Measurements from ENCODE around the gene DNAH17.

The DNAH17 gene

DNA sequence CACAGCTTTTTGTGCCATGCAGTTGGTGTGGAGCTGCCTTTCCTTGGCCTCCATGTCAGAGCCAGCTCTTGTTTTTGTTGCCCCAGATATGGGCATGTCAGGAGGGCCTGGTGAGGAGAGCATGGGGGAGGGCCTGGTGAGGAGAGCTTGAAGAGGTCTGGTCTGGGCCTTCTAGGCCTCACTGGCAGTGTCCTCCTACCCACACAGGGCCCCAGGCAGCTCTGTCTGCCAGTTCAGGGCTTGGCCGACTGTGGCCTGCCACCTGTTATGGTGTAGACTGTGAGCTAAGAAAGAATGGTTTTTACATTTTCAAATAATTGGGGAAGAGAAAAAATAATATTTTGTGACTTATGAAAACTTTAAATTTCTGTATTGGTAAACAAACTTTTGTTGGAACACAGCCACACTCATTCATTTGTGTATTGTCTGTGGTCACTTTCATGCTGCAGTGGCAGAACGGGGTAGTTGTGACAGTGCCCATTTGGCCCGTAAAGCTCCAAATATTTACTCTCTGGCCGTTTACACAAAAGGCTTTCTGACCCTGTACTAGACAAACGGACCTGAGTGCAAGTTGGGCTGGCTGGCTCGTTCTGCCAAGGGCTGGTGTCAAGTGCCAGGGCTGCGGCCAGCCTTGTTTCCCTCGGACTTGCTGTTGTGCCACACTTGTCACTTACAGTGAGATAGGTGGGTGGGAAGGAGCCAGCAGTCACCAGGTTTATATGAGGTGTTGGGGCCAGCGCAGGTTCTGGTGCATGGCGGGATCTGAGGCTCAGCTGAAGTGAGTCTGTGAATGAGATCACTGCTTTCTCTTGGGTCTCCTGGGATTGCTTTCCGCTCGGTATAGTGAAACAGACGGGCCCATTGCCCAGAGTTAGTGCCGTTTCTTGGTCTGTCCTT lies 180.5 kb downstream of the DNAH17 start:
- TF ChIP-seq POLR2AphosphoS5 (IDR thresholded peaks at IDR 0.05; ENCODE audit: low read depth, low read length): no peak
- no peak for TF ChIP-seq TAF1 (IDR thresholded peaks at IDR 0.05; ENCODE audit: borderline replicate concordance, low read depth, low read length)
- no peak for TF ChIP-seq POLR2A (IDR thresholded peaks at IDR 0.05; ENCODE audit: low read depth, low read length)
- DNase-seq (ENCODE audit: insufficient read length): no peak
- FAIRE-seq: no peak

DNA sequence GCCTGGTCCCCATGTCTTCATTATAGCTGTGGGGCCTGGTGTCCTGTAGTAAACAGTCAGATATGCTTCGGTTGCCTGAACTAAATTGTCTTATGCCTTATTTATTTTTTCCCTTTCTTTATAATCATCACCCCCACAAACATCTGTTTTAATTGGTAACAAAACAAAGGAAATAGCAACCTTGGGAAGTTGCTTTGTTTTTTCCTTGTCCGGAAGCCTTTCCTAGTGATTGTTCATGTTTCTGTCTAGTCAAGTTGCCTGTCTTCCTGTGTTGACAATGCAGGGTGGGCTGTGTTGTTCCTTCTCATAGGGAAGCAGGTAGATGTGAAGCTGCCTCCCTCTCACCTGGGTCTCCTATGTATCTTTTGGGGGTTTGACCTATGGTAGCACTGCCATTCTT lies 182.0 kb downstream of the DNAH17 start:
- no peak for TF ChIP-seq POLR2A (IDR thresholded peaks at IDR 0.05; ENCODE audit: low read depth, low read length)
- no peak for TF ChIP-seq POLR2AphosphoS5 (IDR thresholded peaks at IDR 0.05; ENCODE audit: low read depth, low read length)
- no peak for TF ChIP-seq TAF1 (IDR thresholded peaks at IDR 0.05; ENCODE audit: borderline replicate concordance, low read depth, low read length)
- FAIRE-seq (no peak), DNase-seq (ENCODE audit: insufficient read length) (no peak)

DNA sequence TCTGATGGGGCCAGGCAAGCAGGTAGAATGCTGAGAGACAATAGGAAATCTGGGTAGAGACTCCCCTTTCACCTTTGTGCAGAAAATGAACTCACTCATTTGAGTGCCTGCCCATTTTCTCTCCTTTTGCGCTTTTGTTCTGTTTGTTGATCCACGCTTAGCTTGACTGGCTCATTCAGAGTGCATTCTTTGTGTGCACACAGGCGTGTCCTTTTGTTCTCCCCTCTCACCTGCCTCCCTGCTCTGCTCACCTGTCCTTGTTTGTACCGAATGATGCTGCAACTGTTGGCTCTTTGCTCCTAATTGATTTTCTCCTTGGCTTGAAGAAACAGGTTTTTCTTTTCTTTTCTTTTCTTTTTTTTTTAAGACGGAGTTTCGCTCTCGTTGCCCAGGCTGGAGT lies 183.0 kb downstream of the DNAH17 start:
- FAIRE-seq (no peak), DNase-seq (ENCODE audit: insufficient read length) (no peak)
- TF ChIP-seq POLR2A (IDR thresholded peaks at IDR 0.05; ENCODE audit: low read depth, low read length) (no peak), TAF1 (IDR thresholded peaks at IDR 0.05; ENCODE audit: borderline replicate concordance, low read depth, low read length) (no peak)

DNA sequence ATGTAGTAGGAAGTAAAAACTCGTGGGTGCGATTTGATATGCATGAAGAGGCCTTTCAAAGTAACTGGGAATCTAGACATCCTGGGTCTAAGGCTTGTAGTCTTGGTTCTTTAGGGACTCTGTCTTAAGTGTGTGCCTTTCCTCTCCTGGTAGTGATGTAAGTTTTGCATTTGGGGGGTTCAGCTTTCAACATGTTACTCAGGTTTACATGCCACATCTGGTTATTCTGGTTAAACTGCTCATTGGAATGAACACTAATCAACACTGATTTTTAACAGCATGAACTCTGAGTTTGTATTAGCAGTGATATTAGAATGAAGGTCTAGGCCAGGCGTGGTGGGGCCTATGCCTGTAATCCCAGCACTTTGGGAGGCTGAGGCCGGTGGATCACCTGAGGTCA lies 183.6 kb downstream of the DNAH17 start:
- DNase-seq (ENCODE audit: insufficient read length) (no peak), FAIRE-seq (no peak)
- TF ChIP-seq TAF1 (IDR thresholded peaks at IDR 0.05; ENCODE audit: borderline replicate concordance, low read depth, low read length) (no peak), POLR2AphosphoS5 (IDR thresholded peaks at IDR 0.05; ENCODE audit: low read depth, low read length) (no peak), POLR2A (IDR thresholded peaks at IDR 0.05; ENCODE audit: low read depth, low read length) (no peak)

DNA sequence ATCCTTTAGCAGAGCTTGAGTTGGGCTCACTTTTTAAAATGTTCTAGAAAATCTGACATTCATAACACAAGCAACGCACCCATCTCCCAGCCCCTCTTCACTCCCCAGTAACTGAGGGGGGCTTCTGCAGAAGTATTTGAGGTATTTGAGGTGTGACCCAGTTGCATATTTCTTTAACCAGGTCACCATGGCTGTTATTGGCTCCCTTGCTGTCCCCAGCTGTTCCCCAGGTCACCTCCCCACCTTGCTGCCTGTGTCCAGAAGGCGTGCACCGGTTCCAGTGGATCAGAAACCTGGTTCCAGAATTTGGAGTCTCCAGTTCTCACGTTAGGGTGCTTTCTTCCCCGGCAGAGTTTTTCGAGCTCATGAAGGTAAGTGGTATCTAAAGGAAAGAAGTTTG lies 184.9 kb downstream of the DNAH17 start:
- FAIRE-seq (no peak), DNase-seq (ENCODE audit: insufficient read length) (no peak)
- TF ChIP-seq POLR2AphosphoS5 (IDR thresholded peaks at IDR 0.05; ENCODE audit: low read depth, low read length) (no peak), POLR2A (IDR thresholded peaks at IDR 0.05; ENCODE audit: low read depth, low read length) (no peak), TAF1 (IDR thresholded peaks at IDR 0.05; ENCODE audit: borderline replicate concordance, low read depth, low read length) (no peak)

DNA sequence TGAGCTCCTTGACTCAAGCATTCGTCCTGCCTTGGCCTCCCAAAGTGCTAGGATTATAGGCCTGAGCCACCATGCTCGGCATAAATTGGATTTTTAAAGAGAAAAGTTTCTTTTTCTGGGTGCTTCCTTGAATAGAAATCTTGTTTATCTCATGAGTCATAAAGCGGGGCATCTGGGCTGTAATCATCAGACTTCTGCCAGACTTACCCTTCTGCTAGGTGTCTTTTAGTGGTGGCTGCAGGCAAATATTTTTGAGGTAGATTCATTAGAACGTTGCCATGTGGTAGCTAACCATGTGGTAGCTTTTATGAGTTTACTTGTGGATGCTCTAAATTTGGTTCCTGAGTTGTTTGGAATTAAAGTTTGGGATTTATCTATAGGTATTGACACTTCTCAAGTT lies 185.4 kb downstream of the DNAH17 start:
- TF ChIP-seq POLR2A (IDR thresholded peaks at IDR 0.05; ENCODE audit: low read depth, low read length) (no peak), POLR2AphosphoS5 (IDR thresholded peaks at IDR 0.05; ENCODE audit: low read depth, low read length) (no peak), TAF1 (IDR thresholded peaks at IDR 0.05; ENCODE audit: borderline replicate concordance, low read depth, low read length) (no peak)
- FAIRE-seq (no peak), DNase-seq (ENCODE audit: insufficient read length) (no peak)

DNA sequence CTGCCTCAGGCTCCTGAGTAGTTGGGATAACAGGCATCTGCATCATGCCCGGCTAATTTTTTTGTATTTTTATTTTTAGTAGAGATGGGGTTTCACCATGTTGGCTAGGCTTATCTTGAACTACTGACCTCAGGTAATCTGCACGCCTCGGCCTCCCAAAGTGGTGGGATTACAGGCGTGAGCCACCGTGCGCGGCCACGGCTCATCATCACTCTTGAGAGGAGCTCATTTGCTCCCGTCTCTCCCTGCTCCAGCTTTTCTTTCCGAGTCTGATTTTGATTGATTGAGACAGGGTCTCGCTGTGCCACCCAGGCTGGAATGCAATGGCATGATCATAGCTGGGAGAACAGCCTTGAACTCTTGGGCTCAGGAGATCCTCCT lies 186.2 kb downstream of the DNAH17 start:
- FAIRE-seq (no peak), DNase-seq (ENCODE audit: insufficient read length) (no peak)
- no peak for TF ChIP-seq POLR2AphosphoS5 (IDR thresholded peaks at IDR 0.05; ENCODE audit: low read depth, low read length)
- TF ChIP-seq POLR2A (IDR thresholded peaks at IDR 0.05; ENCODE audit: low read depth, low read length): no peak
- no peak for TF ChIP-seq TAF1 (IDR thresholded peaks at IDR 0.05; ENCODE audit: borderline replicate concordance, low read depth, low read length)

DNA sequence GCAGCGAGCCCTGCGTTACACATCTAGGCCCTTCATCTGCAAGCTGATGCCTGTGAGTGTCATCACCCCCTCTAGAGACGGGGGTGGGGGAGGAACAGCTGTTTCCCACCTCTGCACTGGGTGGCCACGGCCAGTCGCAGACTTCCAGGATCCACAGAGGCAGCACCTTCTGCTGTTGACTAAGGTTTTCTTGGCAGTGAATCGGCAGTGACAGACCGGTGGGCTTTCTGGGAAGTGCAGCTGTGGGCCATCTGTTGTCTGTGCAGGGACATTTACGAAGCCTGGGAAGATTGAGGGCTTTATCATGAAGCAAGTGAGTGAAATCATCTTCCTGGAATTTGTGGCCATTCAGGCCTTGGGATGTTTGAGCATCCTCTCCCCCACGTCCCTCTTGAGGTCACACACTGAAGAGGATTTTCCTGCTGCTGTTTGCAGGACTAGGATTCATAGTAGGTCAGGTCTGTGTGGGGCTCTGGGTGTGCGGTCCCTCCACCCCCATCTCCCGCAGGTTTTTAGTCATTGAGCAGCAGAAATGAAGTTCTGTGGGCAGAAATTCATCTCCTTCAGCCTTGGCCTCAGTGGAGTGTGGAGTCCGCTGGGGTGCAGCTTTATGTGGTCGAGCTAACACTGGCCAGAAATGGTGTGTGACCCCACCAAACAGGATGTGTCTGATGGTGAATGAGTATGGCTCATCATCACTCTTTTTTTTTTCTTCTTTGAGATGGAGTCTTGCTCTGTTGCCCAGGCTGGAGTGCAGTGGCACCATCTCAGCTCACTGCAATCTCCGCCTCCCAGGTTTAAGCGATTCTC lies 186.8 kb downstream of the DNAH17 start:
- TF ChIP-seq POLR2AphosphoS5 (IDR thresholded peaks at IDR 0.05; ENCODE audit: low read depth, low read length) (no peak), TAF1 (IDR thresholded peaks at IDR 0.05; ENCODE audit: borderline replicate concordance, low read depth, low read length) (no peak), POLR2A (IDR thresholded peaks at IDR 0.05; ENCODE audit: low read depth, low read length) (no peak)
- FAIRE-seq: no peak
- DNase-seq (ENCODE audit: insufficient read length): no peak

DNA sequence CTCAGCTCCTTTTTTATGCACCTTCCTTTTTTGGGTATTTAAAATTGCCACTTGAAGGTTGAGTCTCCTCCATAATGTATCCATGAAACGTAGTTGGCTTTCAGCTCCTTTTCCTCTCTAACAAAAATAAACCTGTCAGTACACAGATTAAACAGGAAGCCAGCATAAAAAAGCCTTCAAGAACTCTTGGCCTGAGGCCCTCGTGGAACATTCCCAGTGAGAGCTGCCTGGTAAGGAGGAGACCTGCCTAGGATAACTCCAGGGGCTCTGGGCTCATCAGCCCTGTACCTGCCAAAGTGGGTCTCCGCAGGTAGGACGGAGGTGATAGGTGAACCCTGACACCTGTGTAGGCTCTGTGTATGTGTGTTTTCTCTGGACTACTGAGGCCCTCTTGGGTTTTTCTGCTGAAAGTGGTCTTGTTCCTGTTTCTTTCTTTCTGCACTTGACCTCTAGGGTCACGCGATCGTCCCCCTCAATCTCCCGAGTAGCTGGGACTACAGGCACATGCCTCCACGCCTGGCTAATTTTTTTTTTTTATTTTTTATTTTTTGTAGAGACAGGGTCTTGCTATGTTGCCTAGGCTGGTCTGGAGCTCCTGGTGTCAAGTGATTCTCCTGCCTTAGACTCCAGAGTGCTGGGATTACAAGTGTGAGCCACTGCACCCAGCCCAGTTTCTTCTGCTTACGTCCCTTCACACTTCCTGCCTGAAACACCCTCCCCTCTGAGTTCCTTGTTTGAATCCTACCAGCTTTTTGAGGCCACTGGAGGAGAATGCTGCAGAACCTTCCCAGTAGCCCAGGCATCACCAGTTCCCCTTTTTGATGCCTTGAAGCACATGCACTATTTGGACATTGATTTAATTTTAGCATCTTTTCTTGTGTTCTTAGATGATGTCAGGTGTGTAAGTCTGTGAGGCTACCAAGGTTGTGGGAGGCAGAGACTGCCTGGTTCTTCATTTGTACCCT lies 188.9 kb downstream of the DNAH17 start:
- FAIRE-seq (peak; percentile 85), DNase-seq (ENCODE audit: insufficient read length) (no peak)
- TF ChIP-seq POLR2A (IDR thresholded peaks at IDR 0.05; ENCODE audit: low read depth, low read length) (no peak), POLR2AphosphoS5 (IDR thresholded peaks at IDR 0.05; ENCODE audit: low read depth, low read length) (no peak), TAF1 (IDR thresholded peaks at IDR 0.05; ENCODE audit: borderline replicate concordance, low read depth, low read length) (no peak)

DNA sequence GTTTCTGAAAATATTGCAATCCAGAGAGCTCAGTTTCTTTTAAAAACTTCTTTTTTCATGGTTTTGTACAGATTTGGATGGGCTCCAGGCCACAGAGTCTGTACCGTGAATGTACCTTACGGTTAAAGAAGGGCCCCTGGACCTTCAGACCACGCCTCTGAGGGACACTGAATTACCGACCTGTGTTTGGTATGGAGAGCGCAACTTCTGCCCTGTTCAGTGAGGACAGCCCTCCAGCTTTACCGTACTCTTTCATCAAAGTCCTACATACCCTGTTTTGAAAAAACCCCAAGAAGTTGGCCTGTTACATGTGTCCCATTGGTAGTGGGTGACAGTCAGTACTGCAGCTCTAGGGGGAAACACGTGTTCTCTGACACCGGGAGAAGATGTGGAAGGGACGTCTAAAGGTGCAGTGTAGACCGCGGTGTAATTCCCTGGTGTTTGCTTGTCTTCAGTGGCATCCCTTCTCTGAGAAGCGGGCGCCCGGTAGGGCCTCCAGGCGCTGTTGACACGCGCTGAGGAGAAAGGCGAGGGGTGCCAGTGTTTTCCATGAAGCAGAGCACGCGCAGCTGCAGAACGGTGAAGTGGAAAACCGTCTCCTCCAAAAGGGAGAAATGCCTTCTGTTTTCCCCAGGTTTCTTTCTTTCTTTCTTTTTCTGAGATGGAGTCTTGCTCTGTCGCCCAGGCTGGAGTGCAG lies 192.6 kb downstream of the DNAH17 start:
- no peak; the same call in 1 of the 2 replicates for TF ChIP-seq POLR2AphosphoS5 (IDR thresholded peaks at IDR 0.05; ENCODE audit: low read depth, low read length)
- no peak for TF ChIP-seq POLR2A (IDR thresholded peaks at IDR 0.05; ENCODE audit: low read depth, low read length)
- no peak for TF ChIP-seq TAF1 (IDR thresholded peaks at IDR 0.05; ENCODE audit: borderline replicate concordance, low read depth, low read length)
- DNase-seq (ENCODE audit: insufficient read length) (no peak), FAIRE-seq (peak; percentile 67)

Measured in GM12892 (cell line).